ENCODE data around the gene OR2K2. TPM values are rescaled to one million over a fixed set of nuclear protein-coding genes. Genes with fewer than 3 reads are reported as not detected.
"Not testable (repeated sequence)": the region's sequence is repeated elsewhere in the genome, so short reads cannot be mapped to it uniquely, and the experiment has no call there.

Gene OR2K2
- polyA plus RNA-seq, 2 of the 4 experiments (the other 2 are of a cell fraction): not detected

DNA sequence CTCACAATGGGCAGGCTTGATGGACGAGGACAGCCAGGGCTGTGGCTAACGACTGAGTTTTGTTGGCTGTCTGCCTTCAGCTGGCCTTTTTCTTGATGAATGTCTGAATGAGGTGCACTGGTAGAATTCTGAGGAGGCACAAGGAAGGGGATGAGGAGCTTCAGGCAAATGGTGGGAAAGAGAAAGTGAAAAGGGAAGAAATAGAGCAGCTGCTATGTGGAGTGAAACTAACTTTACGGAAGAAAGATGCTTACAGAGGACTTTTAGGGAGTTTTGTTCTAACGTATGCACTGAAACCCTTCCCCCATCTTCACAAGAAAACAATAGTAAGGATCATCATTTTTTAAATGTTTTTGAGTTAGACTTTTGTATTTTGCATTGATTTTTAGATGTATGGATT, 45.3 kb downstream of the OR2K2 start:
- Histone ChIP-seq H3K9me3 (no peaks in the 10 kb centered on the region), H3K27ac (no peak overlapping the region), H3K4me2 (no peak overlapping the region), H3K4me3 (no peak overlapping the region), H3K4me1 (no peaks in the 10 kb centered on the region)
- ATAC-seq (no peak), FAIRE-seq (no peak), DNase-seq (ENCODE audit: low read depth in 1 of 2, low spot score in 1 of 2) (no peak)
- ChIA-PET CTCF (no interaction called here), POLR2A (no interaction called here)
- 81% methylated on average over 4 of the region's 4 CpGs for WGBS (ENCODE audit: missing lambda C conversion rate)
- TF ChIP-seq KDM5A (IDR thresholded peaks at IDR 0.05) (no peak), ZFP36 (IDR thresholded peaks at IDR 0.05; ENCODE audit: borderline replicate concordance, partially characterized antibody) (no peak)

DNA sequence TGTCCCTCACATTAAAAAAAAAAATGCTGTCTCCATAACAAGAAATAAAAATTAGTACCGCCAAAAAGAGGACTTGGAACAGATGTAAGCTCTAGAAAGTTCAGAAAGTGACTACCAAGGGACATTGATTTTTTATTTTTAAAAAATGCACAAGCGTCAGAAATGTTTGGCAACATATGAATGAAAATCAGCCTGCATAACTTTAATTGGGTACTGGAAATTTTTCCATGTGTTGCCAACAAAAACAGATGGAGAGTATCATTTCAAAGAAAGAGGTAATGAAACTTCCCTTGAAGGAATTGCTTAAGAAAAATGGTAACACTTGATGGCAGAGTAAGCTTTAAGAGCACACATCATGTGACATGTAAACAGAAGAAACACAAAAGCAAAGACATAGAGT, 47.2 kb downstream of the OR2K2 start:
- ChIA-PET CTCF (interaction anchor here (0.5 to 1.5 kb wide), 2 partner anchors 9 to 482 kb away, joined by 3 to 4 read pairs; no protein-coding TSS in a partner anchor), POLR2A (no interaction called here)
- WGBS (ENCODE audit: missing lambda C conversion rate): 63% methylated on average over 2 of the region's 2 CpGs
- FAIRE-seq (no peak), DNase-seq (ENCODE audit: low read depth in 1 of 2, low spot score in 1 of 2) (no peak), ATAC-seq (no peak)
- H3K9me3 ChIP-seq: no peaks in the 10 kb centered on the region
- no peak overlapping the region for H3K4me2 ChIP-seq
- H3K27ac ChIP-seq: no peak overlapping the region
- no peak overlapping the region for H3K4me3 ChIP-seq
- TF ChIP-seq CBX2 (IDR thresholded peaks at IDR 0.05; ENCODE audit: borderline replicate concordance, low read depth) (no peak), PBX3 (IDR thresholded peaks at IDR 0.05) (no peak), NPAS2 (CRISPR knock-in tag; IDR thresholded peaks at IDR 0.05; ENCODE audit: borderline replicate concordance) (no peak), BCL3 (IDR thresholded peaks at IDR 0.05) (no peak), HDAC2 (IDR thresholded peaks at IDR 0.05) (no peak), FOSB (CRISPR knock-in tag; IDR thresholded peaks at IDR 0.05) (no peak), MAZ (IDR thresholded peaks at IDR 0.05; ENCODE audit: borderline replicate concordance, low read depth, low read length) (no peak), CEBPB (IDR thresholded peaks at IDR 0.05) (no peak), RFX5 (IDR thresholded peaks at IDR 0.05) (no peak), PHF8 (IDR thresholded peaks at IDR 0.05; ENCODE audit: borderline replicate concordance, low read depth) (no peak)
- TF ChIP-seq, protein P1, sequence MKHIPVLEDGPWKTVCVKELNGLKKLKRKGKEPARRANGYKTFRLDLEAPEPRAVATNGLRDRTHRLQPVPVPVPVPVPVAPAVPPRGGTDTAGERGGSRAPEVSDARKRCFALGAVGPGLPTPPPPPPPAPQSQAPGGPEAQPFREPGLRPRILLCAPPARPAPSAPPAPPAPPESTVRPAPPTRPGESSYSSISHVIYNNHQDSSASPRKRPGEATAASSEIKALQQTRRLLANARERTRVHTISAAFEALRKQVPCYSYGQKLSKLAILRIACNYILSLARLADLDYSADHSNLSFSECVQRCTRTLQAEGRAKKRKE (CRISPR knock-in tag; IDR thresholded peaks at IDR 0.05; ENCODE audit: low read depth): no peak
- TF ChIP-seq, protein P2, sequence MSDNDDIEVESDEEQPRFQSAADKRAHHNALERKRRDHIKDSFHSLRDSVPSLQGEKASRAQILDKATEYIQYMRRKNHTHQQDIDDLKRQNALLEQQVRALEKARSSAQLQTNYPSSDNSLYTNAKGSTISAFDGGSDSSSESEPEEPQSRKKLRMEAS (IDR thresholded peaks at IDR 0.05): no peak
- H3K4me1 ChIP-seq: no peaks in the 10 kb centered on the region

GRCh38 chr9:111280795-111281194, 49.2 kb downstream of the OR2K2 start:
- H3K27ac ChIP-seq; H3K4me3 ChIP-seq; ATAC-seq; H3K4me2 ChIP-seq; DNase-seq (ENCODE audit: low read depth in 1 of 2, low spot score in 1 of 2); H3K4me1 ChIP-seq; H3K9me3 ChIP-seq; FAIRE-seq; POLR2A ChIA-PET: not testable (repeated sequence)
- WGBS (ENCODE audit: missing lambda C conversion rate): 83% methylated on average over 1 of the region's 1 CpG
- CTCF ChIA-PET: interaction anchor here (1.4 to 1.5 kb wide), 2 partner anchors 11 to 17 kb away, joined by 4 to 5 read pairs; no protein-coding TSS in a partner anchor

Other genes starting within 250 kb of the OR2K2 start
- 73.6 and 88.9 TPM in 2 replicates for gene ECPAS, start 154.2 kb upstream of the OR2K2 start, polyA plus RNA-seq (2011; rRNA removed)
- 39.0 to 41.2 TPM (median 40.1 TPM) in 3 replicates for gene ECPAS, start 154.2 kb upstream of the OR2K2 start, polyA plus RNA-seq (2017; fragmentation: RNase III; extraction: RNeasy Plus Mini Kit Qiagen cat#74134 plus additional on column Dnase treatment)
- 2.7 and 2.8 TPM in 2 replicates for gene ZNF483, start 195.0 kb upstream of the OR2K2 start, polyA plus RNA-seq (2011; rRNA removed)
- gene ZNF483, start 195.0 kb upstream of the OR2K2 start, polyA plus RNA-seq (2017; fragmentation: RNase III; extraction: RNeasy Plus Mini Kit Qiagen cat#74134 plus additional on column Dnase treatment): 1.0 to 1.1 TPM (median 1.0 TPM) in 3 replicates